Kidney (tissue), 14 donors: ENCODE data around the gene CFAP91. TPM values are rescaled to one million over a fixed set of nuclear protein-coding genes. Genes with fewer than 3 reads are reported as not detected.

ENCODE experiments used
- DNase-seq, 5 donors: peaks; one replicate each; pipeline ENCODE4 v3.0.0-alpha.2; 2013 to 2020
- FAIRE-seq: peaks from 2 replicates; lab custom pipeline; 2012; peaks lifted over from hg19 to GRCh38; lab: Jason Lieb, UNC
- H3K27ac ChIP-seq, 2 donors: one replicate each; pipeline ENCODE4 v1.7.0; 2013; ENCODE audit warnings: low read depth in 2 of 2, low read length in 2 of 2, inconsistent platforms in 1 of 2
- H3K27me3 ChIP-seq: one replicate; pipeline ENCODE4 v1.7.1; 2013; ENCODE audit warnings: low read length, inconsistent platforms; ENCODE audit not compliant: control insufficient read depth, insufficient read depth
- H3K36me3 ChIP-seq, 3 donors: one replicate each; pipeline versions ENCODE4 v1.7.0 to v1.7.1; 2013; ENCODE audit warnings: low read length in 3 of 3, control low read depth in 1 of 3, inconsistent platforms in 1 of 3; ENCODE audit not compliant: insufficient read depth in 3 of 3, control insufficient read depth in 2 of 3
- H3K4me1 ChIP-seq, 3 donors: one replicate each; pipeline versions ENCODE4 v1.7.0 to v1.7.1; 2013; ENCODE audit warnings: low read length in 3 of 3, inconsistent platforms in 1 of 3, low read depth in 1 of 3; ENCODE audit not compliant: control insufficient read depth in 2 of 3, insufficient read depth in 2 of 3
- H3K4me3 ChIP-seq, 3 donors: one replicate each; pipeline versions ENCODE4 v1.7.0 to v1.8.1; 2013; ENCODE audit warnings: low read length in 3 of 3, control low read depth in 1 of 3, inconsistent platforms in 1 of 3
- H3K9ac ChIP-seq, 3 donors: one replicate each; pipeline versions ENCODE4 v1.7.0 to v1.7.1; 2013; ENCODE audit warnings: low read length in 3 of 3, control low read depth in 1 of 3, inconsistent platforms in 1 of 3
- H3K9me3 ChIP-seq, 3 donors: one replicate each; pipeline versions ENCODE4 v1.7.0 to v1.7.1; 2013; ENCODE audit warnings: low read length in 3 of 3, control low read depth in 1 of 3, inconsistent platforms in 1 of 3; ENCODE audit not compliant: control insufficient read depth in 2 of 3, insufficient read depth in 1 of 3
- intact Hi-C: fragments of 100-400 bp; cut with DNase I; formaldehyde crosslinking; loops from one replicate; pipeline ENCODE4 v1.11.1; 2022
- polyA plus RNA-seq: library from polyadenylated mRNA; stranded (reverse); fragments of 350-450 nt; fragmentation: Illumina TruSeq; extraction: RNeasy Lipid Tissue Mini Kit (QIAGEN cat#74804); gene quantifications from one replicate; pipeline ENCODE4 v1.2.3, GENCODE V29; 2014; ENCODE audit warnings: low read depth, low replicate concordance; ENCODE audit not compliant: insufficient read depth
- total RNA-seq: library from RNA; stranded (reverse); fragmentation: NEBNext Ultra II Directional; extraction: Animal tissue kit (Norgen Biotek cat#: 25700); gene quantifications from one replicate; pipeline ENCODE4 v1.2.1, GENCODE V29; 2021
- TF ChIP-seq, protein P1 (sequence below): IDR thresholded peaks from 3 replicates; pipeline ENCODE4 v1.5.1; 2012; ENCODE audit warnings: mild to moderate bottlenecking, moderate library complexity, borderline replicate concordance; ENCODE audit not compliant: insufficient read depth; ENCODE audit errors: extremely low read depth
- donor health status: control.
- donor health status: control.
- donor health status: control.
- donor health status: control.
- donor health status: control.
- donor health status: DM: yes; HTN: yes; CAD: no.
- donor health status: Normal renal cell carcinoma (clear cell type).

Gene CFAP91
- total and polyA plus RNA-seq, 2 donors from 2014 or later = 4.7 to 14.1 TPM

DNA sequence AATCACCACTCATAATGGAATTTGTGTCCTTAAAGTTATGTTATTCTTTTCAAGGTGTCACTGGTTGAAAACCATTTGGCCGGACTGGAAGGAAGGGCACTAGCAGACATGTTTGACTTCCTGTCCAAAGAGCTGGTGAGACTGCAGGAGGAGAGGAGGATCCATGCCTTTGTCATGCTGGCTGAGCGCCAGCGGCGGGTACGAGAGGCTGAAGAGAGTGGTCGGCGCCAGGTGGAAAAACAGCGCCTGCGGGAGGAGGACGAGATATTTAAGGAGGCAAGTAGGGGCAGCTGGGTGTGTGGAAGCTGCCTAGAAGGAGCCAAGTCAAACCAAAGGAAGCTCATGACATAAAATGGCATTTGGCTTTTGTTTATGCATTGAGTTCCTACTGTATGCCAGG is 41.1 kb downstream of the CFAP91 start:
- H3K9ac ChIP-seq = no peak overlapping the region
- H3K4me1 ChIP-seq = no peaks in the 10 kb centered on the region
- H3K4me3 ChIP-seq = no peak overlapping the region
- H3K27ac ChIP-seq = no peak overlapping the region
- TF ChIP-seq, protein P1, sequence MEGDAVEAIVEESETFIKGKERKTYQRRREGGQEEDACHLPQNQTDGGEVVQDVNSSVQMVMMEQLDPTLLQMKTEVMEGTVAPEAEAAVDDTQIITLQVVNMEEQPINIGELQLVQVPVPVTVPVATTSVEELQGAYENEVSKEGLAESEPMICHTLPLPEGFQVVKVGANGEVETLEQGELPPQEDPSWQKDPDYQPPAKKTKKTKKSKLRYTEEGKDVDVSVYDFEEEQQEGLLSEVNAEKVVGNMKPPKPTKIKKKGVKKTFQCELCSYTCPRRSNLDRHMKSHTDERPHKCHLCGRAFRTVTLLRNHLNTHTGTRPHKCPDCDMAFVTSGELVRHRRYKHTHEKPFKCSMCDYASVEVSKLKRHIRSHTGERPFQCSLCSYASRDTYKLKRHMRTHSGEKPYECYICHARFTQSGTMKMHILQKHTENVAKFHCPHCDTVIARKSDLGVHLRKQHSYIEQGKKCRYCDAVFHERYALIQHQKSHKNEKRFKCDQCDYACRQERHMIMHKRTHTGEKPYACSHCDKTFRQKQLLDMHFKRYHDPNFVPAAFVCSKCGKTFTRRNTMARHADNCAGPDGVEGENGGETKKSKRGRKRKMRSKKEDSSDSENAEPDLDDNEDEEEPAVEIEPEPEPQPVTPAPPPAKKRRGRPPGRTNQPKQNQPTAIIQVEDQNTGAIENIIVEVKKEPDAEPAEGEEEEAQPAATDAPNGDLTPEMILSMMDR = no peak
- H3K36me3 ChIP-seq = peaks cover 0 to 7% (median 0%) of the 10 kb centered on the region in 3 donors
- no peaks in the 10 kb centered on the region for H3K9me3 ChIP-seq
- DNase-seq (no peak), FAIRE-seq (no peak)
- no peaks in the 10 kb centered on the region for H3K27me3 ChIP-seq
- intact Hi-C loops = no loop called here

DNA sequence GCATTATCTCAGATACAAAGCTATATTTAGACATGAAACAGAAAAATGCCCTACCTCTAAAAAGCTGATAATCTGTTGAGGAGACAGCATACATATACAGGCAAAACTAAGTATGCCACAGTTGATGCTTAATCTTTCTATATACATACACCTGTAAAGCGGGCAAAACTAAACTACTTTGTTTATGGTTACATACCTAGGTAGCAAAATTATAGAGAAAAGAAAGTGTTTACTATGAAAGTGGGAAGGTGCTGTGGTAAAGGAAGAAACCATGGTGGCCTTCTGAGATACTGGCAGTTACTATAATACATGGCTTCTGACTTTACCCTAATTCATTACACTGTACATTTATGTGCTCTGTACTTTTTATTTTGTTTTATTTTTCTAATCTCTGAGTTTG is 43.1 kb downstream of the CFAP91 start:
- TF ChIP-seq, protein P1 = no peak

DNA sequence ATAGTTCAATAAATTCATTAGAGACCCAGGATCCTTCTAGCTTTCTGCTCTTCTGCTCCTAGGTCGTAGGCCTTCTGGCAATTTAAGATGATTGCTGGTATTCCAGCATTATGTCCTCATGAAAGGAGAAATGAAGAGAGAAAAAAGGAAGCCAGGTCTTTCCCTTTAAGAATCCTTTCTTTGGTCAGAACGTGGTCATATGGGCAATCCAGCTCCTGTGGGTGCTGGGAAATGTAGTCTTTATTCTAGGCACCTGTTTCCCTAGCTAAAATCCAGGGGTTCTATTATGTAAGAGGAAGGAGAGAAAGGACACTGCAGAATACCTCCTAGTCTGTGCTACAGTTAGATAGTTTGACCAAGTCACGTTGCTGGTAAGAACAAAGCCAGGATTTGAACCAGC is 43.6 kb downstream of the CFAP91 start:
- no peak overlapping the region for H3K4me3 ChIP-seq
- TF ChIP-seq, protein P1 = no peak
- no peak overlapping the region for H3K27ac ChIP-seq
- no peaks in the 10 kb centered on the region for H3K27me3 ChIP-seq
- DNase-seq (no peak), FAIRE-seq (no peak)
- peaks cover 0 to 7% (median 2%) of the 10 kb centered on the region in 3 donors for H3K36me3 ChIP-seq
- intact Hi-C loops = no loop called here
- H3K9me3 ChIP-seq = no peaks in the 10 kb centered on the region
- H3K9ac ChIP-seq = no peak overlapping the region
- H3K4me1 ChIP-seq = no peaks in the 10 kb centered on the region

More for the DNA sequence above, 43.1 kb downstream of the CFAP91 start:
- Histone ChIP-seq H3K36me3 (peaks cover 0 to 7% (median 0%) of the 10 kb centered on the region in 3 donors), H3K27ac (no peak overlapping the region), H3K4me3 (no peak overlapping the region), H3K27me3 (no peaks in the 10 kb centered on the region), H3K4me1 (no peaks in the 10 kb centered on the region), H3K9me3 (no peaks in the 10 kb centered on the region), H3K9ac (no peak overlapping the region)
- FAIRE-seq (no peak), DNase-seq (no peak)
- intact Hi-C loops = no loop called here

DNA sequence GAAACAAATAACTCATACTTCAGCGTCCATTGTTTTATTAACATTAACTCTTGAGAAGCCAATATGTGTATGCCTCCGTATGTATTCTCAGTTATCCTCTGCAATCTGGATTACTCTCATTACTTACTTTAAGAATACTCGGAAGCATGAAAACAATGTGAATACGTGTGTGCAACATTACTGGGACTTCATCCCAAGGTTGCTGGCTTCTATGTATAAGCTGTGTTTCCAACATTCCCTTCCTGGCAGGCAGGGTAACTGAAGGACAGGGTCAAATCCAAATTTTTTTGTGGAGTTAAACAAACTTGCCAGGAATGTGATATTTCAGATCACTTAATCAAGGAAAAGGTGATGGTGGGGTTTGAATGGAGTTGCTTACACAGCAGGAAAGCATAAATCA is 44.5 kb downstream of the CFAP91 start:
- Histone ChIP-seq H3K9ac (no peak overlapping the region), H3K9me3 (no peaks in the 10 kb centered on the region), H3K4me1 (no peaks in the 10 kb centered on the region), H3K36me3 (peaks cover 0 to 7% (median 2%) of the 10 kb centered on the region in 3 donors), H3K27me3 (no peaks in the 10 kb centered on the region), H3K27ac (no peak overlapping the region), H3K4me3 (no peak overlapping the region)
- DNase-seq = peak in 1 of 5 donors; percentile 23
- no peak for FAIRE-seq
- TF ChIP-seq, protein P1 = no peak
- intact Hi-C loops = no loop called here
